CD4-positive, alpha-beta T cell treated with Interleukin-17A for 1 hour (primary cell): ENCODE measurements around the gene CCDC141.
"Not testable (repeated sequence)": the region's sequence is repeated elsewhere in the genome, so short reads cannot be mapped to it uniquely, and the experiment has no call there.

Experiments
- DNase-seq: peaks from one replicate; pipeline ENCODE4 v3.0.0-alpha.2; 2020

CCDC141 gene

DNA sequence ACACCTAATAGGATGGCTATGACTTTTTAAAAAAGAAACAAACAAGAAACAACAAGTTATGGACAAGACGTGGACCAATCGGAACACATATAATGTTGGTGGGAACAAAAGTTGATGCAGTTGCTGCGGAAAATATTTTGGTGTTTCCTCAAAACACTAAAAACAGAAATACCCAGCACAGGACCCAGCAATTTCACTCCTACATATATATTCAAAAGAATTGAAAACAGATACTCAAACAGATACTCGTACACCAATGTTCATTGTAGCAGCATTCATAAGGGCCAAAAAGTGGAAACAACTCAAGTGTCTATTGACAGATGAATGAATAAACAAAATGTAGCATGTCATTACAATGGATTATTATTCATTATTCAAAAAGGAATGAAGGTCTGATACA lies 12.1 kb downstream of the CCDC141 start:
- DNase-seq, result no peak

DNA sequence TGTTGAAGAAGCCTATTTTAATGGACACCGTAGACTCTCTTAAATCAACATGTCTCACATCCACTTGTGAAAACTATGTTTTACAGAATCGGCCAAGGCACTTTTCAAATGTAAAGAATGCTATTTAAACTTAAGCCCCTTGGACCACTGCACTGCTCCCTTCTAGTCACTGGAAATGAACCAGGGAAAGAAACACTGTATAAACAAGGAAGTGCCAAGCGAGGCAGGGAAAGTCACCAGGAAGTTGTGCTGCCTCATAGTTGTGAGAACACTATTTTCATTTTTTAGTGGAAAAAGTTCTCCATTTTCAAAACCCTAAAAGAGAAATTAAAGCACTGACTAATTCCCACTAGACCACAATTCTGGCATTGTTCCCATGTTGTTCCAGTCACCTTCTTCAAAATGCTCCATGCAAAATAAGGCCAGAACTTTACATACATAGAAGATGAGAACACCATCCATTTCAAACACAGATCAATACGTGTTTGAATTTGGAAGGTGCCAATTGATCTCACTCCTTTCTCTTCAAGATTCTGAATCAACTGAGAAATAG lies 13.5 kb downstream of the CCDC141 start:
- DNase-seq, result no peak

DNA sequence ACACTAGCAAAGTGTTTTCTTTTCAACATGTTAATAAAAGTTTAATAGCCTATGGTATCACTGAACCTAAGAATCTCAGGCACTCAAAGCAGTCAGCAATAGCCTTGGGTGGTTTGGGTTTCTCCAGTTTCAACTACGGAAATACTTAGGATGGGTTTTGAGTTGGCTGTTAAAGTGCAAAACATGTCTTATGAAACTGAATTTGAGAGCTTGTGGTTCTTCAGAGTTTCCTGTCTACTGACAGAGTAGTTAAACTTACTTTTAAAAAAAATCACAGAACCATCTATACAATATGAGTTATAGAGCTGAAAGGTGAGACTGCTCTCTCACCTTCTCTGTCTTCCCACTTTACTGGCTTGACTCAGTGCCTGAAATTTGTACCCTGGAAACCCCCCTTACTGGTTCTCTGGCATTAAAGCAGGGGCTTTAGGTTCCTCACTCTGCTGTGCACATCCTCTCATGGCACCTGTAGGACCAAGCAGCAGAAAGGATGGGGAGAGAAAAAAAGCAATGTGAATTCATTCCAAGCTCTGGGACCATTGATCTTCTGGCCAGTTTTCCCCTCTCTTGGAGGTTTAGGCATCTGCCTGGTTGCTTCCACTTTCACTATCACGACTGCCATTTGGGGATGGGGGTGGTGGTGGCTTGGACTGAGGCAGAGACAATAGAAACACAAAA lies 18.1 kb downstream of the CCDC141 start:
- DNase-seq, result peak; percentile 54

DNA sequence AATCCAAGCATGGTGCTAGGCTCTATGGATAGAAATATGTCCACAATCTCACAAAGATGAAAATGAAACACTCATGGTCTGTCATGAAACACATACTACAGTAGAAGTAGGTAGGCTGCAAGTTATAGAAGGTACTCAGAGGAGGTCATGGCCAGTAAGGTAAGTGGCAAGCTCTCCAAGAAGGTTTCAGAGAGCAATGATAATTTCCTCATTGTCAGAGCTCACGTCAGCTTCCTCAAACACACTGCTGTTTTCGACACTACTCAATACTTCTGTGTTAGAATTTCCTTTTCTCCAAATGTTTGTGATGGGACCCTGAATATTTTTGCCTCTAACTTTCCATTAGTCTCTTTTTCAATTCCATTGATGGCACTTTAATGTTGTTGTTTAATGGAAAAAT lies 25.5 kb downstream of the CCDC141 start:
- DNase-seq, result no peak

DNA sequence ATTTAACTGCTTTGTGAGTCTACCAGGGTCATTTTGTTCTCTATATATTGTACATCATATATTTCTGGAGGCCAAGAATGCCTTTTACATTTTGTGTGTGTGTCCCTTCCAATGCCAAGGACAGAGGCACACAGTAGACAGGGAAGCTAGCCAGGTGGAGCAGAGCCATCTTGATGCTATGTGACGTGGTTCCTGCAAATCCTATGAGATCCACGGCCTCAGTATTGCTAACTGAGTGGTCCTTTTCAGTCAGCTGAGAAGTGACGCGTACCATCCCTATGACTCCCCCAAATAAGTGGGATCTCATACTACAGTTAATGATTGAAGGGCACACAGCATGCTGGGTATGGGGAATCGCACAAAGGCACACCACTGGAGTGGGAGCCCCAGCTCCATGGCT lies 27.3 kb downstream of the CCDC141 start:
- DNase-seq, result no peak

DNA sequence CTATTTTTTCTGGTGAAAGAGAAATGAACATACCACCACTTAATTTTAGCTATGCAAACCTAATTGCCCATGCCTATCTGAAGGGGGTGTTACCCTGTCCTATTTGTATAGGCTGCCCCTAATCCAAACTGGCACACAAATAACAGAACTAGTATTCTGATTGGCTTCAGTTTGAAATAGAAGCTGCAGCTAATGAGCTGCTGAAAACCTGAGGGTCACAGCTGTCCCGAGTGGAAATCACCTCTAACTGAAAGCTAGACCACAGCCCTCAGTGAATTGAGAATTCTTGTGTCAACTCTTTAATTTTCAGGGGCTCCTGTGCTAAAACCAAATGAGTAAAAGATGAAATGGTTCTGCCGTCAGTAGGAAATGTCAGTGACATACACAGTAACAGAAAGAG lies 28.7 kb downstream of the CCDC141 start:
- no peak for DNase-seq

DNA sequence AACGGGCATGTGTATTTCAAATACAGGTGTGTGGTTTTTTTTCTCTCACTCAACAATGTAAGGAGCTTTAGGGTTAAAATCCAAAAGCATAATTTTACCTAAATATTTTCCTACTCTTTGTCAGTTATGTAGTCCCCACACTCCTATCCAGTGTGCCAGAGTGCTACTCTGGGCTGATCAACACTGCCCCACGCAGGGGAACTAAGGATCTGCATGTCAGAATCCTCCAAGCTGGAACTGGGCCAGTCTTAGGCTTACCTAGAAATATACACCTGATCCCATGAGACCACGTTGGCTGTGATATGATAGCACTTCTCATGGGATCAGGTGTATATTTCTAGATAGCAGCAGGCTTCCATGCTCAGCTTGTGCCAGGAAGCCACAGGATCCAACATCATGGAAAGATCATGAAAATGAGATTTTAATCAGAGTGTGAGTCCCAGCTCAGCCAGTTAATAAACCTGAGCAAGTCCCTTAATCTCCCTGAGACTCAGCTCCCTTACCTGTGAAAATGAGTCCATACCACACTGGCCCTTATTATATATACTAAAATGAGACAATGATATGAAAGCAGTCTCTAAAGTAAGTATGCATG lies 29.7 kb downstream of the CCDC141 start:
- DNase-seq, result peak; percentile 34

DNA sequence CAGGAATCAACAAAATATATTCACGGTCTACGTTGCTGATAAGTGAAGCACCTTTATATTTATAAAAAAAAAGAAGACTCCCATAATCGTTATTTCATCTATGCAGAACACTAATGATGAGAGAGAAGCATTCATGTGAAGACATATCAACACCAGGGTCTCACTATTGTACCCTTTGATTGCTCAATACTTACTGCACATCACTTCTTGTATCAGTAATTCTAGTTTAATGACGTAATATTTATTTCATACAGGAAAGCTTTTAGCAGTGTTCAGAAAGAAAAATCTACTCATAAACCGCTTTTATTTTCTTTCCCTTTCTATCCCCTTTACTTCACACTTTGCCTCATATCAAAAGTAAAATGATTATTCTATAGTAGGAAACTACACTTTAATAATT lies 30.7 kb downstream of the CCDC141 start:
- no peak for DNase-seq

DNA sequence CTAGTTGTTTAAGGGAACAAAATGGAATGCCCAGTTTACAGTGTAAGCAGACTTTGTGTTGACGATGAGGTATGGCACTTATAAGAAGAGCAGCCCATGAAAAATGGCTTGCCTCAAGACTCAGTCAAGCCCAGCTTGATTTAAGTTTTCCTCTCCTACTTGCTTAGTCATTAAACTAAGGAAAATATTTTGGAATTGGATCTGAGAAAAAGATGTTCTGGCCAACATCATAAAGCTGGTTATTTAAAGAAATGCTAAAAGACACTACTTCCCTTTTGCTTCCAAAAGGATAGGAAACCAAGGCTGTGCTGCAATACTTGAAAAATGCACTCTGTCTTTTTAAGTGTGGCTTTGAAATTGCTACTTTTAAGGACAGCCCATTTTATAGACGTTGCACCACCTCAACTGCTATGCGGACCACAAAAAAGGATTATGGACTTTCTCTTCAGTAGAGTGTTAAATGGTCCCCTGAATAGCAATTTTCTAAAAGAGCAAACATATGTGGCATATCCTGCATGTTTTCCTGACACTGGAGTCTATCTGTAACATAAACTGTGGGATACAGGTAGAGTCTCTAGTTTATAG lies 32.1 kb downstream of the CCDC141 start:
- DNase-seq, result no peak

DNA sequence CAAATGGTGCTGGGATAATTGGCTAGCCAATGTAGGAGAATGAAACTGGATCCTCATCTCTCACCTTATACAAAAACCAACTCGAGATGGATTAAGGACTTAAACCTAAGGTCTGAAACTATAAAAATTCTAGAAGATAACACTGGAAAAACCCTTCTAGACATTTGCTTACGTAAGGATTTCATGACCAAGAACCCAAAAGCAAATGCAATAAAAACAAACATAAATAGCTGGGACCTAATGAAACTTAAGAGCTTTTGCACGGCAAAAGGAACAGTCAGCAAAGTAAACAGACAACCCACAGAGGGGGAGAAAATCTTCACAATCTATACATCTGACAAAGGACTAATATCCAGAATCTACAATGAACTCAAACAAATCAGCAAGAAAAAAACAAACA lies 35.7 kb downstream of the CCDC141 start:
- DNase-seq, result not testable (repeated sequence)

DNA sequence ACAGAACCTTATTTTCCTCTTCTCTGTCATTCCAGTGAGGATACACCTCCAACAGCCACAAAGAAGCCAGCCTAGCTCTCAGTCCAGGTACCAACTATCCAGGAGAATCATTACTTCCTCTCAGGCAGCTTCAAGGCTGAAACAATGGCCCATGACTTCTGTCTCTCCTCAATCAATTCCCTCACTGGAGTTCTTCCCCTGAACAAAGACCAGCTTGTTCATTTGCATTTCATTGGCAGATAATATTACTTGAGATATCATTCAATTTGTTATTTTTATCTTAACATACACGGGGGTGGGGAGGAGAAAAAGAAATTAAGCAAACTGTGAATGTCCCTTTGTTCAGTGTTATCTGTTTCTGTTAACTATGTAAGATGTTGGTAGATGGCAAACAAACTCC lies 44.0 kb downstream of the CCDC141 start:
- no peak for DNase-seq

DNA sequence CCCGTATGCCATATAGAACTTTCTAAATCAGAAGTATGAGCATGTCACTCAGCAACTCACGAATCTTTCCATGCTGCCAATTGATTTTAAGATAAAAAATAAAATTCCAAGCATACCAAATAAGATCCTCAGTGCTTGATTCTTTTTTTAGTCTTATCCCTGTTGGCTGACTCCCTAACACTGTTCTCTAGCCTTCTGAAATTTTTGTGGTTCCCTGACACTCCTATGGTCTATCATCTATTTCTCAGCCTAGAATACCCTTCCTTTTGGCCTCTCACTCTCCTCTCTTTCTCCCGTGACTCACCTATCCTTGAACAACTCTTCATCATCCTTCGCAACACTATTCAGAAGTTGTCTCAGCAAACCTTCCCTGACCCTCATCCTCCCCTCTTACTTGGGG lies 50.5 kb downstream of the CCDC141 start:
- no peak for DNase-seq

DNA sequence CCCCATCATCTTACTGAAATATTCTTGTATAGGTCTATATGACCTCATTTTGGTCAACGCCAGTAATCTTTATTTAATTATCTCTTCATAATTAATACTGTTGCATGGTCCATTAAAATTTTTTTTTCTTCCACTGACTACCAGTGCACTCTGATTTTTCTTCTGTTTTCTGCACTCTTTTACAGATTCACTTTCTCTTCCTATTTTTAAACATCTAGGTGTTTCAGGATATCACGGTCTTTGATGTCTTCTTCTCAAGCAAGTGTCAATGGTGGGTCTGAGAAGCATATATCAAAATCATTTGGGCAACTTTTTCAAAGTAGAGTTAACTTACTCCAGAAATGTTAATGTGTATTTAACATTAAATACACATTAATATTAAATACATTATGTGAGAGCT lies 51.4 kb downstream of the CCDC141 start:
- no peak for DNase-seq

DNA sequence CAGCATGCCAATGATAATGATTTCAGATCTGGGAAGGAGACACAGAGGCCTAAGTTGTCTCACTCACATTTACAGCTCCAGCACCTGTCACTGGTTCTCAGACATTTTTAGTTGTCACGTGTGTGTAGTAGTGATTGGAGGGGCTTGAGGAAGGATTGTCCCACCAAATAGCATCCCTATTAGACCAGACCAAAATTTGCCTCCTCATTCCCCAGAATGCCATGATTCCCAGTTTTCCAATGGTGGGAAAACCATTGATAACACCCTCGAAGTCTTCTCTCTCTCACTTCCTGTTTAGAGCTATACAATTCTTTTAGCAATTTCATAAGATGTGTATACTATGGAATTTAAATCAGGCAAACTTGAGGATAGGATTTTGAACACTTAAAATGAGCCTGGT lies 52.5 kb downstream of the CCDC141 start:
- no peak for DNase-seq

DNA sequence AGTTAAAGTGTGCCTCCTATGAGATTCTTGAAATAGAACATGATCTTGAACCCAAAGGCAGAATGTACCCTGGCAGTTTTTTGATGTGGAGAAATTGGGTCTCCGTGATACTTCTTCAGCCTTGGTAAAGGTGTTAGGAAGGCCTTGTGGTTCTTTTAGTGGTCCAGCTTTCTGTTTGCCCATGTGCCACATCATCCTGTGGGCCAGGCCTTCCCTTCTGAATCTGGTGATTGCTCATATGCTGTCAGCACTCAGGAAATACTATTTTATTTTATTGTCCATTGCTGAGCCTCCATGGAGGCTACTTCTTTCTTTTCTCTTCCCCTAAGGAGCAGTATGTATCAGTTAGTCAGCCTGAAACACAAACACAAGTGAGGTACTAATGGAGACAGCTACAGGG lies 52.9 kb downstream of the CCDC141 start:
- no peak for DNase-seq

DNA sequence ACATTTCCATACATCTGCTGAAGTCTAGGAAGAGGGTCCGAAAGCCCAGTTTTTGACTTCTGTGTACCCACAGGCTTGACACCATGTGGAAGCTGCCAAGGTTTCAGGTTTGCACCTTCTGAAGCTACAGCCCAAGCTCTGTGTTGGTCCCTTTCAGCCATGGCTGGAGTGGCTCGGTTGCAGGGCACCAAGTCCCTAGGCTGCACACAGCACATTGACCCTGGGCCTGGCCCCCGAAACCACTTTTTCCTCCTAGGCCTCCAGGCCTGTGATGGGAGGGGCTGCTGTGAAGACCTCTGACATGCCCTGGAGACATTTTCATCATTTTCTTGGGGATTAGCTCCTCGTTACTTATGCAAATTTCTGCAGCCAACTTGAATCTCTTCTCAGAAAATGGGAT lies 55.7 kb downstream of the CCDC141 start:
- no peak for DNase-seq

DNA sequence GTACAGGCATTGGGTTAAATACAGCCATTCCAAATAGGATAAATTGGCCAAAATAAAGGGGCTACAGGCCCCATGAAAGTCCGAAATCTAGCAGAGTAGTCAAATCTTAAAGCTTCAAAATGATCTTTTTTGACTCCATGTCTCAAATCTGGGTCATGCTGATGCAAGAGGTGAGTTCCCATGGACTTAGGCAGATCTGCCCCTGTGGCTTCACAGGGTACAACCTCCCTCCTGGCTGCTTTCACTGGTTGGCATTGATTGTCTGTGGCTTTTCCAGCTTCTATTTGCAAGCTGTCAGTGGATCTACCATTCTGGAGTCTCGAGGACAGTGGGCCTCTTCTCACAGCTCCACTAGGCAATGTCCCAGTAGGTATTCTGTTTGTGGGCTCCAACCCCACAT lies 56.1 kb downstream of the CCDC141 start:
- no peak for DNase-seq

DNA sequence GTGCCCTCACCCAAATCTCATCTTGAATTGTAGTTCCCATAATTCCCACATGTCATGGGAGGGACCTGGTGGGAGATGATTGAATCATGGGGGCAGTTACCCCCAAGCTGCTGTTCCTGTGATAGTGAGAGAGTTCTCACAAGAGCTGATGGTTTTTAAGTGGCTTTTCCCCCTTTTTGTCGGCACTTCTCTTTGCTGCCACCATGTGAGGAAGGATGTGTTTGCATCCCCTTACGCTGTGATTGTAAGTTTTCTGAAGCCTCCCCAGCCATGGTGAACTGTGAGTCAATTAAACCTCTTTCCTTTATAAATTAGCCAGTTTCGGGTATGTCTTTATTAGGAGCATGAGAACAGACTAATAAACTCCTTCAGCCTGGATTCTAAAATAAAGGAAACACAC lies 57.2 kb downstream of the CCDC141 start:
- DNase-seq, result not testable (repeated sequence)

DNA sequence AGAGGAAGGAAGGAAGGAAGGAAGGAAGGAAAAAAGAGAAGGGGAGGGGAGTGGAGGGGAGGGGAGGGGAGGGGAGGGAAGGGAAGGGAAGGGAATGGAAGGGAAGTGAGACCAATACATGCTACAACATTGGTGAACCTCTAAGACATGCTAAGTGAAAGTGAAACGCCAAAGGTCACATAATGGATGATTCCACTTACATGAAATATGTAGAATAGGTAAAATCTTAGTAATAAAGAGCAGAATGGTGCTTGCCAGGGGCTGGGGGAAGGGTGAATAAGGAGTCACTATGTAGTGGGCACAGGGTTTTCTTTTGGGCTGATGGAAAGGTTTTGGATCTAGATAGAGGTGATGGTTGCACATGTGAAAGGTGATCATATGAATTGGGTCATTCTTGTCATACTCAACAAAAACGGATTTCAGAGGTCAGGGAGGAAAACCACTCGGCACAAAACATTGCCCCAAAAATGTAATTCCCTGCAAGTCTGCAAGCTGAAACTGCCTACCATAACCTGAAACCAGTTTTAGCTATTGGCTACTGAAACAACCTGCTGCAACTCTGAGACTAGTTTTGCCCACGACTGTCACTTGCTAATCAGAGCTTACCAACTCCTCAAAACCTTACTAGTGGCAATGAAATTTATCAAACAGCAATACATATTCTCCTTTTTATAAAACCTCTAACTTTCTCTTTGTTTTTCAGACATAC lies 59.2 kb downstream of the CCDC141 start:
- DNase-seq, result no peak

DNA sequence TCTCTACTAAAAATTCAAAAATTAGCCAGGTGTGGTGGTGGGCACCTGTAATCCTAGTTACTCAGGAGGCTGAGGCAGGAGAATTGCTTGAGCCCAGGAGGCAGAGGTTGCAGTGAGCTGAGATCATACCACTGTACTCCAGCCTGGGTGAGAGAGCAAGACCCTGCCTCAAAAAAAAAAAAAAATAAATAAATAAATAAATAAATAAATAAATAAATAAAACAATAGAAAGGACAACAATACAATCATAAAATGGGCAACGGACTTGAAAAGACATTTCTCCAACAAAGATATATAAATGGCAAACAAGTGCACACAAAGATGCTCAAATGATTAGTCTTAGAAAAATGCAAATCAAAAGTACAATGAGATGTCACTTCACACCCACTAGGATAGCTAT lies 60.5 kb downstream of the CCDC141 start:
- DNase-seq, result not testable (repeated sequence)

DNA sequence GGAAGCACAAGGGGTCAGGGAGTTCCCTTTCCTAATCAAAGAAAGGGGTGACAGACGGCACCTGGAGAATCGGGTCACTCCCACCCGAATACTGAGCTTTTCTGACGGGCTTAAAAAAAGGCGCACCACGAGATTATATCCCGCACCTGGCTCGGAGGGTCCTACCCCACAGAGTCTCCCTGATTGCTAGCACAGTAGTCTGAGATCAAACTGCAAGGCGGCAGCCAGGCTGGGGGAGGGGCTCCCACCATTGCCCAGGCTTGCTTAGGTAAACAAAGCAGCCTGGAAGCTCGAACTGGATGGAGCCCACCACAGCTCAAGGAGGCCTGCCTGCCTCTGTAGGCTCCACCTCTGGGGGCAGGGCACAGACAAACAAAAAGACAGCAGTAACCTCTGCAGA lies 67.3 kb downstream of the CCDC141 start:
- DNase-seq, result not testable (repeated sequence)

DNA sequence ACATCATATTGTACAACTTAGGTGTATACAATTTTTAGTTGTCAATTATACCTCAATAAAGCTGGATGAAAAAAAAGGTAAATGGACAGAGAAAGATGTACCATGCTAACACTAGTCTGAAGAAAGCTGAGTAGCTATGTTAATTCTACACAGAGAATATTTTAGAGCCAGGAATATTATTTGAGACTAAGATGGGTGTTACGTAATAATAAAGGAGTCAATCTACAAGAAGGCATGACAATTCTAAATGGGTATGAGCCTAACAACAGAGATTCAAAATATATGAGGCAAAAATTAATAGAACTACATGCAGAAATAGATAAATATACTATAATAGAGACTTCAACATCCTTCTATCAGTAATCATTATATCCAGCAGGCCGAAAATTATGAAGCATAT lies 69.1 kb downstream of the CCDC141 start:
- no peak for DNase-seq

DNA sequence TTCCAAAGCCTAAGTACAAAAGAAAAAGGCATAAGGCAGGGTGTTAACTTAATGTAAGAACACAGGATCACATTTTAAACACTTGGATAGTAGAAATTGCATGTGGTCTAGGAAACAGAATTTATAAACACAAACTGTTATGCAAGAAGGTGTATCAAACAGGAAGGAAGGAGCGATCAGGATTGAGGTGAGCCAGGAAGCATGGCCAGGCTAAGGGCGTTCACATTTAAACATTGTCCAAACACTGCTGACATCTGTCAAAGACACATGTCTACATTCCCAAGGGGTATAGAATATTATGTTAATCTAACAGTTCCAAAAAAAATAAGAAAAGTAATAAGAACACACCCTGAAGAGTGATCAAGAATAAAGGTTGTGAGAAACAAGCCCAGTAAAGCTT lies 71.3 kb downstream of the CCDC141 start:
- no peak for DNase-seq

DNA sequence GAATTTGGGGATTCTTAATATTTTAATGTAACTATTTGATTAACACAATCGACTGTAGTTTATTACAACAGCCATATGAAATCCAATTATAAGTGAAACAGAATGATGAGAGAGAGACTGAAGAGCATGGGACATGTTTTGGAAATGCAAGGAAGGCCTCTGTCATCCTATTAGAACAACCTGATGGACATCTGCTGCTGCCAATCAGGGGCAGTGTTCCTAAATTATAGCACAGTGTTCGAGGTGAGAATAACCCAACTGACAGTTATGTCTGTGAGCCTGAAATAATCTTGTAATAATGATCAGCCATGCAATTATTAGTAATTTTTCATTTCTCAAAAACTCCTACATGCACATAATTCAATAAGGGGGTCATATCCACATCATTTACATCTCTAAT lies 73.6 kb downstream of the CCDC141 start:
- no peak for DNase-seq
